COLO668 (cell line): ENCODE results near the gene CPSF7.
"Not testable (repeated sequence)": the region's sequence is repeated elsewhere in the genome, so short reads cannot be mapped to it uniquely, and the experiment has no call there.

Experiments used
- DNase-seq: peaks from one replicate; lab custom pipeline; 2025; ENCODE audit not compliant: unreplicated experiment; lab: John Stamatoyannopoulos, UW

The CPSF7 gene

GRCh38 chr11:61442616-61443015, 12.8 kb upstream of the CPSF7 start:
- DNase-seq: no peak

GRCh38 chr11:61439615-61440014, 9.8 kb upstream of the CPSF7 start:
- DNase-seq: no peak

- DNase-seq: no peak
These were observed 7.7 kb upstream of the CPSF7 start for GRCh38 chr11:61437496-61437895.

GRCh38 chr11:61430839-61431238, 1.1 kb upstream of the CPSF7 start:
- DNase-seq: not testable (repeated sequence)

- DNase-seq: peak; percentile 83
These were observed 457 bp downstream of the CPSF7 start for GRCh38 chr11:61429346-61429690.

- no peak for DNase-seq
These were observed 4.2 kb downstream of the CPSF7 start for GRCh38 chr11:61425367-61426131.

GRCh38 chr11:61422226-61422625, 7.5 kb downstream of the CPSF7 start:
- DNase-seq: no peak

- no peak for DNase-seq
These were observed 11.6 kb downstream of the CPSF7 start for GRCh38 chr11:61418136-61418535.

GRCh38 chr11:61417670-61418069, 12.1 kb downstream of the CPSF7 start:
- DNase-seq: no peak

GRCh38 chr11:61416941-61417340, 12.8 kb downstream of the CPSF7 start:
- DNase-seq: no peak

GRCh38 chr11:61415381-61415780, 14.4 kb downstream of the CPSF7 start:
- DNase-seq: no peak

GRCh38 chr11:61414547-61414946, 15.2 kb downstream of the CPSF7 start:
- DNase-seq: no peak

- DNase-seq: no peak
These were observed 16.3 kb downstream of the CPSF7 start for GRCh38 chr11:61413496-61413895.

- DNase-seq: no peak
These were observed 18.2 kb downstream of the CPSF7 start for GRCh38 chr11:61411589-61411988.

- DNase-seq: no peak
These were observed 22.6 kb downstream of the CPSF7 start for GRCh38 chr11:61406991-61407728.

- DNase-seq: no peak
These were observed 23.7 kb downstream of the CPSF7 start for GRCh38 chr11:61406067-61406466.

GRCh38 chr11:61404641-61405040, 25.1 kb downstream of the CPSF7 start:
- no peak for DNase-seq

- no peak for DNase-seq
These were observed 25.7 kb downstream of the CPSF7 start for GRCh38 chr11:61404103-61404502.

- no peak for DNase-seq
These were observed 26.1 kb downstream of the CPSF7 start for GRCh38 chr11:61403658-61404057.

GRCh38 chr11:61401573-61401972, 28.2 kb downstream of the CPSF7 start:
- no peak for DNase-seq

- DNase-seq: no peak
These were observed 28.6 kb downstream of the CPSF7 start for GRCh38 chr11:61401173-61401572.

- DNase-seq: no peak
These were observed 36.7 kb downstream of the CPSF7 start for GRCh38 chr11:61392981-61393595.
